GM12872 (cell line): ENCODE results near the gene XKR3.

Experiments used
- TF ChIP-seq, protein P1 (sequence below): IDR thresholded peaks from 3 replicates; pipeline ENCODE4 v1.5.1; 2011; ENCODE audit warnings: low read depth, mild to moderate bottlenecking, low read length, moderate library complexity; ENCODE audit not compliant: insufficient read depth

Gene XKR3

DNA sequence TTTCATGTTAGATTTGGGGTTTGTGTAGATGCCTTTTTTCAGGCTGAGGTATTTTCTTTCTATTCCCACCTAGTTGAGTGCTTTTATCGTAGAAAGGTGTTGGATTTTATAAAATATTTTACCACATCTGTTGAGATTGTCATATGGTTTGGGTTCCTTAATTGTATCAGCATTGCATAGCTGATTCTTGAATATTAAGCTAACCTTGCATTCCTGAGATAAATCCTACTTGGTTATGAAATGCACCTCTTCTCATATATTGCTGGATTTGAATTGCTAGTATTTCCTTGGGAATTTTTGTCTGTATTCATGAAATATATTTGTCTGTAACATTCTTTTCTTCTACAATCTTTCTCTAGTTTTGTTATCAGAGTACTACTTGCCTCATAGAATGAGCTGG lies 10.1 kb downstream of the XKR3 start:
- TF ChIP-seq, protein P1, sequence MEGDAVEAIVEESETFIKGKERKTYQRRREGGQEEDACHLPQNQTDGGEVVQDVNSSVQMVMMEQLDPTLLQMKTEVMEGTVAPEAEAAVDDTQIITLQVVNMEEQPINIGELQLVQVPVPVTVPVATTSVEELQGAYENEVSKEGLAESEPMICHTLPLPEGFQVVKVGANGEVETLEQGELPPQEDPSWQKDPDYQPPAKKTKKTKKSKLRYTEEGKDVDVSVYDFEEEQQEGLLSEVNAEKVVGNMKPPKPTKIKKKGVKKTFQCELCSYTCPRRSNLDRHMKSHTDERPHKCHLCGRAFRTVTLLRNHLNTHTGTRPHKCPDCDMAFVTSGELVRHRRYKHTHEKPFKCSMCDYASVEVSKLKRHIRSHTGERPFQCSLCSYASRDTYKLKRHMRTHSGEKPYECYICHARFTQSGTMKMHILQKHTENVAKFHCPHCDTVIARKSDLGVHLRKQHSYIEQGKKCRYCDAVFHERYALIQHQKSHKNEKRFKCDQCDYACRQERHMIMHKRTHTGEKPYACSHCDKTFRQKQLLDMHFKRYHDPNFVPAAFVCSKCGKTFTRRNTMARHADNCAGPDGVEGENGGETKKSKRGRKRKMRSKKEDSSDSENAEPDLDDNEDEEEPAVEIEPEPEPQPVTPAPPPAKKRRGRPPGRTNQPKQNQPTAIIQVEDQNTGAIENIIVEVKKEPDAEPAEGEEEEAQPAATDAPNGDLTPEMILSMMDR, result no peak

DNA sequence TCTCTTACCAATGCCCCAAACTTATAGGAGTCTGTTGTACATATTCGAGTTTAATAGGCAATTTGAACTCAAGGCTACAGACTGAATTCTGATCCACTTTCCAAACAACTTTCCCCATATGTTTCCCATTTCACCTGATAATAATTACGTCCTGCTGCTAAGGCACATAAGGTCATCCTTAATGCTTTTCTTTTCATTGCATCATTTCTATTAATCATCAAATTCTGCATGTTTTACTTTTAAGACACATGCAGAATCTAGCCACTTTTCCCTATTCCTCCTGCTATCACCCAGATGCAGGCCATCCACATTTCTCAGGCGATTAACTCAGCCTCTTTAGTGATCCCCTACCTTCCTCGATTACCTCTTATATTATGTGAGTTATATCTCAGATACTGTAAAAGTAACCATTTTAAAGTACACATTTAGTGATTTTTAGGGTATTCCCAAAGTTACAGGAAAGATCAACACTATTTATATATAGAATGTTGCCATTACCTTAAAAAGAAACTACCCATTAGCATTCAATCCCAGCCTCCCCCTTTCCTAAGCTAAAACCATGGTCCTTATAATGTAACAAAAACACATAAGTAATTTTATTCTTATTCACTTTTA lies 14.9 kb downstream of the XKR3 start:
- TF ChIP-seq, protein P1, result no peak

DNA sequence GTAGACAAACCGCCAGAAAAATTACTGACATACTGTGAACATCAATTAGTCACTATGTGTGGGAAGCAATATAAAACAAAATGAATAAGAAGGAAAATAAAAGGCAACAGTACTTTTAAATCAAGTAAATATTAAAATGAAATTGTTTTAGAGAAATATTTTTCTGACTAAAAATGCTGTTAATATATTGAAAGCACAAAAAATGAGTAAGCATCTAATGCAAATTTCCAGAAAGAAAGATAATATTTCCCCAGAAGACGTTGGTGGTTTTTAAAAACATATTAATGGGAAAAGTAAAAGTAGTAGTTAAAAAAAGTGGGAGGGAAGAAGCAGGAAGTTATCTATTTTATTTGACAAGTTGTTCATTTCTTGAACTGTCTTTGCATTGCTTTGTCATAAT lies 16.5 kb downstream of the XKR3 start:
- TF ChIP-seq, protein P1, result no peak

DNA sequence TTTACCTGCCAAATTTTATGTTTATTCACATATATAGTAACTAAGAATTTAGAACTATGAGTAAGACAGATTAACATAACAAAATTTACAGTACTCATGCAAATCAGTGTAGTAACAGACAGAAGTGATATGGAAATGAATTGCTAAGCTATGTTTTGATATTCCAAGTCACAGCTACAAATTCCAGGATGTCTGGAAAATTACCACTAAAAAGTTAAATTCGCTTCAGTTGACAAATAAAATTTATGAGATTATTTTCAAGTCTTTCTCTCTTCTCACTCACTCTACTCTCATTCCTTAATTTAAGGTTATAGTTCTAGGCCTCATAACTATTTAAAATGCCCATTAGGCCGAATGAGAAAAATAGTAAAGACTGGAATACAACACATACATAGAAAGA lies 18.1 kb downstream of the XKR3 start:
- TF ChIP-seq, protein P1, result no peak

DNA sequence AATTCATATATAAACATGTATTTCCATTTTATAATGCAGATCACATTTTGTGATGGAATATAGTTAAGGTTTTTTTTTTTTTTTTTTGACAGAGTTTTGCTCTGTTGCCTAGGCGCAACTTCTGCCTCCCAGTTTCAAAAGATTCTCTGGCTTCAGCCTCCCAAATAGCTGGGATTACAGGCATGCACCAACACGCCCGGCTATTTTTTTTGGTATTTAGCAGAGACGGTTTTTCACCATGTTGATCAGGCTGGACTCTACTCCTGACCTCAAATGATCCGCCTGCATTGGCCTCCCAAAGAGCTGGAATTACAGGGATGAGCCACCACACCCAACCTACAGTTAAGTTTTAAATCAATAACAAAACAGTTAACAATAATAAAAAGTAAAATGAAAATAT lies 18.8 kb downstream of the XKR3 start:
- TF ChIP-seq, protein P1, result no peak

DNA sequence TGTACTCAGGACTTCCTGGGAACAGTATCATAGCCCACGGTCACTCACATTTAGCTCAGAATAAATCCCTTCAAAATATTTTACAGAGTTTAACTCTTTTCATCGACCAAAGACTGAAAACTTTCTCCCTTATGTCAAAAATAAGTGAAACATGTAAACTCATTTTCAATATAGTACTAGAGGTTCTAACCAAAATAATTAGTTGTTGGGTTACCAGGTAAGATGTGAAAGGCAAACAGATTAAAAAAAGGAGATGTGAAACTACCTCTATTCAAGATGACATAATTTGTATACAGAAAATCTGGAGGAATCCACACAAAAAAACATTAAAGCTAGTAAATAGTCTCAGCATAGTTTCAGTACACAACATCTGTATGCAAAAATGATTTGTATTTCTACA lies 20.3 kb downstream of the XKR3 start:
- TF ChIP-seq, protein P1, result no peak

DNA sequence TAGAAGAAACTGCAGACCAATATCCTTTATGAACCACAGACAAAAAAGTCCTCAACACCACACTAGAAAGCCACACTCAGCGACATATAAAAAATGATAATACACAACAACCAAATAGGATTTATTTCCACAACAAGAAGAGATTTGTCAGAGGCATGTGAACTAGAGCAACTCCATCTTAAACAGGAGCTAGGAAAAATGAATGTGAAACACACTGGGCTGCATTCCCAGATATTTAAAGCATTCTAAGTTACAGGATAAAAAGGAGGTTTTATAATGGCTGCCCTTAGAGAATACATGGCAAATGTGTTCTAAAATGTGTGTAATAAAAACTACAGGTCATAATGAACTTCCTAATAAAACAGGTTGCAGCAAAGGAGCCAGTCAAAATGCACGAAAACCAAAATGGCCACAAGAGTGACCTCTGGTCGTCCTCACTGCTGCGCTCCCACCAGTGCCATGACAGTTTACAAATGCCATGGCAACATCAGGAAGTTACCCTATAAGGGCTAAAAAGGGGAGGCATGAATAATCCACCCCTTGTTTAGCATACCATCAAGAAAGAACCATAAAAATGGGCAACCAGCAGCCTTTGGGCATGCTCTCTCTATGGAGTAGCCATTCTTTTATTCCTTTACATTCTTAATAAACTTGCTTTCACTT lies 21.8 kb downstream of the XKR3 start:
- TF ChIP-seq, protein P1, result no peak
